HepG2 (cell line): ENCODE results near the gene NSF. TPM values are rescaled to one million over a fixed set of nuclear protein-coding genes. Genes with fewer than 3 reads are reported as not detected.

ENCODE experiments used
- ATF1 ChIP-seq: IDR thresholded peaks from 2 replicates; pipeline ENCODE4 v1.6.1; 2016; ENCODE audit warnings: mild to moderate bottlenecking, control low read depth
- ELF4 ChIP-seq: sonication (generic); formaldehyde crosslinking; IDR thresholded peaks from 2 replicates; pipeline ENCODE4 v1.5.0; 2020; ENCODE audit warnings: missing genetic modification reagents, mild to moderate bottlenecking, moderate library complexity, borderline replicate concordance
- JARID2 ChIP-seq: sonication (generic); formaldehyde crosslinking; IDR thresholded peaks from 2 replicates; pipeline ENCODE4 v1.8.1; 2023; ENCODE audit warnings: missing genetic modification reagents, inconsistent platforms; ENCODE audit not compliant: insufficient replicate concordance
- KLF16 ChIP-seq, 2 experiments: sonication (generic) in 1 of 2; formaldehyde crosslinking in 1 of 2; IDR thresholded peaks; 2 replicates each; pipeline versions ENCODE4 v1.6.1 to v1.8.0; 2016 to 2023; ENCODE audit warnings: missing genetic modification reagents in 2 of 2, missing compliant biosample characterization in 1 of 2
- MEF2D ChIP-seq: sonication (generic); formaldehyde crosslinking; IDR thresholded peaks from 2 replicates; pipeline ENCODE4 v1.5.1; 2020; ENCODE audit warnings: mild to moderate bottlenecking, missing genetic modification reagents
- NR2F6 ChIP-seq, 2 experiments: IDR thresholded peaks; 2 replicates each; pipeline ENCODE4 v1.6.1; 2016; ENCODE audit warnings: antibody characterized with exemption in 1 of 2, mild to moderate bottlenecking in 1 of 2
- POLR2A ChIP-seq, 2 experiments: IDR thresholded peaks; 2 replicates each; pipeline ENCODE4 v1.6.1; 2011; ENCODE audit warnings: low read depth in 2 of 2, low read length in 2 of 2, mild to moderate bottlenecking in 1 of 2, moderate library complexity in 1 of 2; ENCODE audit not compliant: insufficient read depth in 1 of 2
- RBAK ChIP-seq: sonication (generic); formaldehyde crosslinking; IDR thresholded peaks from 2 replicates; pipeline ENCODE4 v1.5.1; 2020; ENCODE audit warnings: mild to moderate bottlenecking, missing genetic modification reagents
- SAP130 ChIP-seq: IDR thresholded peaks from 2 replicates; pipeline ENCODE4 v1.6.1; 2016; ENCODE audit warnings: low read depth
- TBX2 ChIP-seq: sonication (generic); formaldehyde crosslinking; IDR thresholded peaks from 2 replicates; pipeline ENCODE4 v1.5.0; 2020; ENCODE audit warnings: missing genetic modification reagents, mild to moderate bottlenecking, borderline replicate concordance
- ZNF124 ChIP-seq: sonication (generic); formaldehyde crosslinking; IDR thresholded peaks from 2 replicates; pipeline ENCODE4 v1.4.0; 2020; ENCODE audit warnings: missing genetic modification reagents
- ZNF251 ChIP-seq: sonication (generic); formaldehyde crosslinking; IDR thresholded peaks from 2 replicates; pipeline ENCODE4 v1.9.0; 2021; ENCODE audit warnings: mild to moderate bottlenecking, missing genetic modification reagents
- ZNF317 ChIP-seq: sonication (generic); formaldehyde crosslinking; IDR thresholded peaks from 2 replicates; pipeline ENCODE4 v1.5.0; 2020; ENCODE audit warnings: mild to moderate bottlenecking, missing genetic modification reagents
- ZSCAN20 ChIP-seq: sonication (generic); formaldehyde crosslinking; IDR thresholded peaks from 2 replicates; pipeline ENCODE4 v1.4.0; 2020; ENCODE audit warnings: missing genetic modification reagents, mild to moderate bottlenecking, borderline replicate concordance
- ZSCAN29 ChIP-seq: sonication (generic); formaldehyde crosslinking; conservative IDR thresholded peaks from 2 replicates; pipeline ENCODE4 v1.4.0; 2020; ENCODE audit warnings: mild to moderate bottlenecking, missing genetic modification reagents
- polyA plus RNA-seq, 8 experiments: library from polyadenylated mRNA; depleted of rRNA in 3 of 8; stranded (reverse) in 7 of 8; unstranded in 1 of 8; fragments of >200 nt; fragmentation: Illumina TruSeq in 4 of 8; extraction: Trizol in 4 of 8; gene quantifications; 2 replicates each; pipeline versions ENCODE4 v1.2.1 to v1.2.3, GENCODE V29; 2011 to 2016; ENCODE audit warnings: low read depth in 4 of 8, missing spikeins in 1 of 8, mixed read lengths in 1 of 8; ENCODE audit not compliant: insufficient read depth in 1 of 8
- total RNA-seq, 5 experiments: library from RNA; depleted of rRNA; stranded (reverse); fragments of >200 nt; fragmentation: Illumina TruSeq; extraction: Trizol; gene quantifications; 2 replicates each; pipeline ENCODE4 v1.2.3, GENCODE V29; 2016; ENCODE audit warnings: low read depth in 1 of 5
- TF ChIP-seq, protein P1 (sequence below): sonication (generic); formaldehyde crosslinking; IDR thresholded peaks from one replicate; pipeline ENCODE4 v1.5.1; 2020; ENCODE audit warnings: mild to moderate bottlenecking, missing genetic modification reagents; ENCODE audit errors: not compliant biosample characterization
- TF ChIP-seq, protein P2 (sequence below): sonication (generic); formaldehyde crosslinking; IDR thresholded peaks from 2 replicates; pipeline ENCODE4 v1.4.0; 2020; ENCODE audit warnings: missing genetic modification reagents
- TF ChIP-seq, protein P3 (sequence below), 2 experiments: sonication (generic) in 1 of 2; formaldehyde crosslinking in 1 of 2; IDR thresholded peaks; 2 replicates each; pipeline versions ENCODE4 v1.4.0 to v1.6.1; 2018 to 2020; ENCODE audit warnings: missing genetic modification reagents in 2 of 2, borderline replicate concordance in 1 of 2, low read depth in 1 of 2, mild to moderate bottlenecking in 1 of 2, missing biosample characterization in 1 of 2

The NSF gene
- total and polyA plus RNA-seq, 2 of the 13 experiments (the other 11 are each of a cell fraction or from before 2014, with no cell fraction given): 21.9 to 37.8 TPM

DNA sequence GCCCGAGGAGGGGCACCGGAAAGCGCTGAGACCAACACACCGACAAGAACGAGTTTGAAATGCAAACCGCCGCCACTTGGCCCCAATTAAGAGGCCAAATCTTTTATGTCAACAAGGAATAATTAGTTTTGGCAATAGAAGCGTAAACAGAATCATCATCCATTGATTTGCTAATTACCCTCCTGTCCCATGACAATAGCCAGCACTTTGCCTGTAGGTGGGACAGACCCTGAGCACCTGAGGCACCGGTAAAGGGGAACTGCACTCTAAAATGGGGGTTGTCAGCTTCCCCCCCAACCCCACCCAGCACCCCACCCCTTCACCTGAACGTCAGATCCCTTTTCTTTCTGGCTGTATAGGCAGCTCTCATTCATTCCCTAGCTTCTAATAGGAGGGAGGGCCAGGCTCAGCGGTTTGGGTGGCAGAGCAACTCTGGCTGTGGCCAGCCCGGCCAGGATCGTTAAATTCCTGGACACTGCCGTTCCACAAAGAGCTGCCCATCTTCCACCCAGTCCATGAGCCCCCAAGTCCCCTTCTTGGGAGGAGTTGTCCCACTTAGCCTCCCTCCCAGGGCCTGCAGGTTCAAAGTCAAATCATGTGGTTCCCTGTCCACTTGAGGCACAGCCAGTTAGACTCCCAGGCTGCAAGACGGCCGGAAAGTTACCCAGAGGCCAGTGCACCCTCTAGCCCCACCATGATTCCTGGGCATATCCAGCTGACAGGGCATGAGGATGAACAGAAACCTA lies 182.2 kb downstream of the NSF start (continued):
- TF ChIP-seq ZNF251 (no peak), ZNF317 (CRISPR knock-in tag) (0 out of 2 replicates have a peak, but pooled peaks have one; percentile 50), ZSCAN20 (CRISPR knock-in tag) (no peak), NR2F6 (IDR thresholded peaks at IDR 0.05) (no peak), NR2F6 (CRISPR knock-in tag; IDR thresholded peaks at IDR 0.05) (no peak), RBAK (CRISPR knock-in tag) (no peak), JARID2 (CRISPR knock-in tag) (no peak), ZSCAN29 (CRISPR knock-in tag) (no peak), TBX2 (CRISPR knock-in tag) (no peak; the same call in 1 of the 2 replicates), SAP130 (CRISPR knock-in tag) (no peak), POLR2A (IDR thresholded peaks at IDR 0.05; ENCODE audit: insufficient read depth in 1 of 2, low read depth in 2 of 2, low read length in 2 of 2) (no peak), ATF1 (no peak), ELF4 (CRISPR knock-in tag) (no peak), MEF2D (CRISPR knock-in tag) (no peak; the same call in 1 of the 2 replicates), ZNF124 (CRISPR knock-in tag) (no peak), KLF16 (CRISPR knock-in tag; IDR thresholded peaks at IDR 0.05) (no peak)
- TF ChIP-seq, protein P1, sequence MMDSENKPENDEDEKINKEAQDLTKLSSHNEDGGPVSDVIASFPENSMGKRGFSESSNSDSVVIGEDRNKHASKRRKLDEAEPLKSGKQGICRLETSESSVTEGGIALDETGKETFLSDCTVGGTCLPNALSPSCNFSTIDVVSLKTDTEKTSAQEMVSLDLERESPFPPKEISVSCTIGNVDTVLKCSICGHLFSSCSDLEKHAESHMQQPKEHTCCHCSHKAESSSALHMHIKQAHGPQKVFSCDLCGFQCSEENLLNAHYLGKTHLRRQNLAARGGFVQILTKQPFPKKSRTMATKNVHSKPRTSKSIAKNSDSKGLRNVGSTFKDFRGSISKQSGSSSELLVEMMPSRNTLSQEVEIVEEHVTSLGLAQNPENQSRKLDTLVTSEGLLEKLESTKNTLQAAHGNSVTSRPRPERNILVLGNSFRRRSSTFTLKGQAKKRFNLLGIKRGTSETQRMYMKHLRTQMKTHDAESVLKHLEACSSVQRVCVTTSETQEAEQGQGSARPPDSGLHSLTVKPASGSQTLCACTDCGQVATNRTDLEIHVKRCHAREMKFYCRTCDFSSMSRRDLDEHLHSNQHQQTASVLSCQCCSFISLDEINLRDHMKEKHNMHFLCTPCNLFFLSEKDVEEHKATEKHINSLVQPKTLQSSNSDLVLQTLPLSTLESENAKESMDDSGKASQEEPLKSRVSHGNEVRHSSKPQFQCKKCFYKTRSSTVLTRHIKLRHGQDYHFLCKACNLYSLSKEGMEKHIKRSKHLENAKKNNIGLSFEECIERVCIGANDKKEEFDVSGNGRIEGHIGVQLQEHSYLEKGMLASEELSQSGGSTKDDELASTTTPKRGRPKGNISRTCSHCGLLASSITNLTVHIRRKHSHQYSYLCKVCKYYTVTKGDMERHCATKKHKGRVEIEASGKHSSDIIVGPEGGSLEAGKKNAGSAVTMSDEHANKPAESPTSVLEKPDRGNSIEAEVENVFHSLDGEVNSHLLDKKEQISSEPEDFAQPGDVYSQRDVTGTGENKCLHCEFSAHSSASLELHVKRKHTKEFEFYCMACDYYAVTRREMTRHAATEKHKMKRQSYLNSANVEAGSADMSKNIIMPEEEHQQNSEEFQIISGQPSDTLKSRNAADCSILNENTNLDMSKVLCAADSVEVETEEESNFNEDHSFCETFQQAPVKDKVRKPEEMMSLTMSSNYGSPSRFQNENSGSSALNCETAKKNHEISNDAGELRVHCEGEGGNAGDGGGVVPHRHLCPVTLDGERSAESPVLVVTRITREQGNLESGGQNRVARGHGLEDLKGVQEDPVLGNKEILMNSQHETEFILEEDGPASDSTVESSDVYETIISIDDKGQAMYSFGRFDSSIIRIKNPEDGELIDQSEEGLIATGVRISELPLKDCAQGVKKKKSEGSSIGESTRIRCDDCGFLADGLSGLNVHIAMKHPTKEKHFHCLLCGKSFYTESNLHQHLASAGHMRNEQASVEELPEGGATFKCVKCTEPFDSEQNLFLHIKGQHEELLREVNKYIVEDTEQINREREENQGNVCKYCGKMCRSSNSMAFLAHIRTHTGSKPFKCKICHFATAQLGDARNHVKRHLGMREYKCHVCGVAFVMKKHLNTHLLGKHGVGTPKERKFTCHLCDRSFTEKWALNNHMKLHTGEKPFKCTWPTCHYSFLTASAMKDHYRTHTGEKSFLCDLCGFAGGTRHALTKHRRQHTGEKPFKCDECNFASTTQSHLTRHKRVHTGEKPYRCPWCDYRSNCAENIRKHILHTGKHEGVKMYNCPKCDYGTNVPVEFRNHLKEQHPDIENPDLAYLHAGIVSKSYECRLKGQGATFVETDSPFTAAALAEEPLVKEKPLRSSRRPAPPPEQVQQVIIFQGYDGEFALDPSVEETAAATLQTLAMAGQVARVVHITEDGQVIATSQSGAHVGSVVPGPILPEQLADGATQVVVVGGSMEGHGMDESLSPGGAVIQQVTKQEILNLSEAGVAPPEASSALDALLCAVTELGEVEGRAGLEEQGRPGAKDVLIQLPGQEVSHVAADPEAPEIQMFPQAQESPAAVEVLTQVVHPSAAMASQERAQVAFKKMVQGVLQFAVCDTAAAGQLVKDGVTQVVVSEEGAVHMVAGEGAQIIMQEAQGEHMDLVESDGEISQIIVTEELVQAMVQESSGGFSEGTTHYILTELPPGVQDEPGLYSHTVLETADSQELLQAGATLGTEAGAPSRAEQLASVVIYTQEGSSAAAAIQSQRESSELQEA: no peak
- TF ChIP-seq, protein P2, sequence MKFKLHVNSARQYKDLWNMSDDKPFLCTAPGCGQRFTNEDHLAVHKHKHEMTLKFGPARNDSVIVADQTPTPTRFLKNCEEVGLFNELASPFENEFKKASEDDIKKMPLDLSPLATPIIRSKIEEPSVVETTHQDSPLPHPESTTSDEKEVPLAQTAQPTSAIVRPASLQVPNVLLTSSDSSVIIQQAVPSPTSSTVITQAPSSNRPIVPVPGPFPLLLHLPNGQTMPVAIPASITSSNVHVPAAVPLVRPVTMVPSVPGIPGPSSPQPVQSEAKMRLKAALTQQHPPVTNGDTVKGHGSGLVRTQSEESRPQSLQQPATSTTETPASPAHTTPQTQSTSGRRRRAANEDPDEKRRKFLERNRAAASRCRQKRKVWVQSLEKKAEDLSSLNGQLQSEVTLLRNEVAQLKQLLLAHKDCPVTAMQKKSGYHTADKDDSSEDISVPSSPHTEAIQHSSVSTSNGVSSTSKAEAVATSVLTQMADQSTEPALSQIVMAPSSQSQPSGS: no peak
- TF ChIP-seq, protein P3, sequence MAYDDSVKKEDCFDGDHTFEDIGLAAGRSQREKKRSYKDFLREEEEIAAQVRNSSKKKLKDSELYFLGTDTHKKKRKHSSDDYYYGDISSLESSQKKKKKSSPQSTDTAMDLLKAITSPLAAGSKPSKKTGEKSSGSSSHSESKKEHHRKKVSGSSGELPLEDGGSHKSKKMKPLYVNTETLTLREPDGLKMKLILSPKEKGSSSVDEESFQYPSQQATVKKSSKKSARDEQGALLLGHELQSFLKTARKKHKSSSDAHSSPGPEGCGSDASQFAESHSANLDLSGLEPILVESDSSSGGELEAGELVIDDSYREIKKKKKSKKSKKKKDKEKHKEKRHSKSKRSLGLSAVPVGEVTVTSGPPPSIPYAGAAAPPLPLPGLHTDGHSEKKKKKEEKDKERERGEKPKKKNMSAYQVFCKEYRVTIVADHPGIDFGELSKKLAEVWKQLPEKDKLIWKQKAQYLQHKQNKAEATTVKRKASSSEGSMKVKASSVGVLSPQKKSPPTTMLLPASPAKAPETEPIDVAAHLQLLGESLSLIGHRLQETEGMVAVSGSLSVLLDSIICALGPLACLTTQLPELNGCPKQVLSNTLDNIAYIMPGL (CRISPR knock-in tag; IDR thresholded peaks at IDR 0.05; ENCODE audit: borderline replicate concordance in 1 of 2, low read depth in 1 of 2): peak in 1 of 2 experiments; percentile 11; a peak in 1 of 4 replicates
